GM19023 (cell line): ENCODE measurements around the gene NPIPB8.
"Not testable (repeated sequence)": the region's sequence is repeated elsewhere in the genome, so short reads cannot be mapped to it uniquely, and the experiment has no call there.

ENCODE experiments used
- ATAC-seq: cut with Tn5 transposase; IDR thresholded peaks from one replicate; pipeline ENCODE4 v1.9.1; 2021; ENCODE audit warnings: mild to moderate bottlenecking, moderate library complexity; ENCODE audit not compliant: unreplicated experiment

NPIPB8 gene

DNA sequence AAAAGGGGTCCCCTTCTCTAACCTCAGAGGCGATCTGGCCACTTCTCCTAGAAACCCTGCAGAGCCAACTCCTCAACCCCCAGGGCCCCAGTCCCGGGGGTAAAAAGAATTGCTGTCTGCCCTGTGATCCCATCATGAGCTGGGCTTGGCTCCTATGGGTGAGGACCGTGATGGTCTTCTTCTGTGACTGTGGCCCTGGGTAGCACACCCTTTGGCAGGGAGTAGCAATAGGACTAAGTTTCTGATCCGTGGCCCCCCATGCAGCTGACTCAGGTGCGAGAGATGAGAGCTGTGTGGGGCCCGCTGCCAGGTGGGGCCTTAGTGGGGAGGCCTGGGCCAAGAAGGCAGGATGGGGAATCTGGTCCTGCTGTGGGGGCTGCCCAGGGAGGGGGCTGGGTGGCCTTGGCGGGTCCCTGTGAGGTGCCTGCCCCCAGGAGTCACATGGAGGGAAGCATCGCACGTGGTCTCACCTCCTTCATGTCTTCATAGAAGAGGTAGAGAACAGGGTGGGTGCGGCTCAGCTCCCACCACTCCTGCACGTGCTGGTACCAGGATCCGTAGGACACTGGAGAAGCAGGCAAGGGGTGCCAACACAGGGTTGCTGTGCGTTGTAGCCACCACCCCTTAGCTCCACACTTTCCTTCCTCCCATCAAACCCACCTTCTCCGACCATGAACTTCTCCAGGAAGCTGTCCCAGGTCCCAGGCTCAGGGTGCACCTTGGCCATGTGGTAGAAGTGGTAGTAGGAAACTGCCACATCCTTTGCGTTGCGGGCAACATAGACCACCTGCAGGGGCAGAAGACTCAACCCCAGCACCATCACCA is 31.4 kb upstream of the NPIPB8 start:
- no peak for ATAC-seq

DNA sequence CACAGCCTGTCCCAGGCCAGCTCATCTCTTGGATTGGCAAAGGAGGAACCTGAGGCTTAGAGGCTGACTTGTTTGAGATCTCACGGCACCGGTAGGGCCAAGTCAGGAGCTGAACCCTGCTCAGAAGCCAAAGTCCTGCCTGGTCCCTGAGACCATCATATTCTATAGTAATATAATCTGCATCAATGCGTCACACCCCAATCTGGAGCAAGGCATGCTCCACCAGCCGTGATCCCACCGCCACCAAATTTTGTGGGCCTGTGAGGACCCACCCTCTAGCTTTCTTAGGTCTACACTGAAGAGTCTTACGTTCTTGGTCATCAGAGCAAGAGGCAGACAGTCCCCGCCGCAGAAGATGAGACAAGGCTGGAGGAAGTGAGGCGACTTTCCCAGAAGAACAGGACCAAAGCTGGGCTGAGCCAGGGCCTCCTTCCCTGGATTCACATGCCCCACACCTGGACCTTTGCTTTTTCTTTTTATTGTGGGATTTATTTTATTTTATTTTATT is 30.7 kb upstream of the NPIPB8 start:
- no peak for ATAC-seq

DNA sequence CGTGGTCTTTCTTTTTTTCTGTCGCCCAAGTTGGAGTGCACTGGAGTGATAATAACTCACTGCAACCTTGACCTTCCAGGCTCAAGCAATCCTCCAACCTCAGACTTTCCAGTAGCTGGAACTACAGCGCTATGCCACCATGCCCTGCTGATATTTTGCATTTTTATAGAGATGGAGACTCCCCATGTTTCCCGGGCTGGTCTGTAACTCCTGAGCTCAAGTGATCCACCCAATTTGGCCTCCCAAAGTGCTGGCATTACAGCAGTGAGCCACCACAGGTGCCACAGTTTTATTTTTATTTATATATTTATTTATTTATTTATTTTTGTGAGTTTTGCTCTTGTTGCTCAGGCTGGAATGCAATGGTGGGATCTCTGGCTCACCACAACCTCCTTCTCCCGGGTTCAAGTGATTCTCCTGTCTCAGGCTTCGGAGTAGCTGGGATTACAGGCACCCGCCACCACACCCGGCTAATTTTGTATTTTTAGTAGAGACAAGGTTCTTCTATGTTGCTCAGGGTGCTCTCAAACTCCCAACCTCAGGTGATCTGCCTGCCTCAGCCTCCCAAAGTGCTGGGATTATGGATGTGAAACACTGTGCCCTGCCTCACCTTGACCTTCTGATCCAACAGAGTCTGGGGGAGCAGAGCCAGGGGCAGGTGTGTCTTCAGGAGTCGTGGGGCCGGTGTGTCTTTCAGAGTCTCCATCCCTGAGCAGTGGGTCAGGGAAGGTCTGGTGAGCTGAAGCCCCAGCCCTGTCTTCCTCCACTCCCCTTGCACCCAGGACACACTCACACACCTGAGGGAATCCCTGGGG is 30.0 kb upstream of the NPIPB8 start:
- ATAC-seq, result not testable (repeated sequence)

- not testable (repeated sequence) for ATAC-seq
Measured at GRCh38 chr16:28608496-28608808, 29.4 kb upstream of the NPIPB8 start.

DNA sequence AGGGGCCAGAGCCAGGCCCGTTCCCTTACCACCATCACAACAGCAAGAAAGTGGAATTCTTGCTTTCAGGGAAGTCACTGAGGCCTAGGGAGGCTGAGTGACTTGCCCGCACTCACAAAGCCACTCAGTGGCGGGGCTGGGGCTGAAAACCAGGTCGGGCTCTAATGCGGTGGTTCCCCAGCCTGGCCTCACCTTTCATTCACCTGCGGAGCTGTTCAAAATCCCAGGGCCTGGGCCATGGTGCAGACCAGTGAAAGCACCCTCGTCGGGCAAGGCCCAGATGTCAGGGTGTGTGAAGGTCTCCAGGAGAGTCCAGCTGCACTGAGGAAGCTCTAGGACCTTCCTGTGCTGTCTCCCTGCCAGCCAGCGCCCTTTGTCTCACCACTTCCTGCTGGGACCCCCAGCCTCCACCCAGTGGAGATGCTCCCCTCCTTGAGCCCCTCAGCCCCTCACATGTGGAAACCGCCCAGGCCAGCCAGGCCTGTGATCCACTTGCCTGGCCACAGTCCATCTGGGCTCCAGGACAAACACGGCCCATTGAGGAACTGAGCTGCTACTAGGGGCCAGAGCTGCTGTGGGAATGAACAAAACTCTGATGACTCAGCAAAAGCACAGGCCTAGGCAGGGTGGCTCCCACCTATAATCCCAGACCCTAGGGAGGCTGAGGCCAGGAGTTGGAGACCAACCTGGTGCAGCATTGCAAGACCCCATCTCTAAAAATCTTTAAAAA is 28.8 kb upstream of the NPIPB8 start:
- ATAC-seq, result not testable (repeated sequence)

GRCh38 chr16:28609631-28610594 is 28.0 kb upstream of the NPIPB8 start, which contains the start of gene SULT1A1:
TSS of gene SULT1A1 (minus strand) at chr16:28610044. CDS start at chr16:28608855, 1,189 bp downstream.
- no peak for ATAC-seq

DNA sequence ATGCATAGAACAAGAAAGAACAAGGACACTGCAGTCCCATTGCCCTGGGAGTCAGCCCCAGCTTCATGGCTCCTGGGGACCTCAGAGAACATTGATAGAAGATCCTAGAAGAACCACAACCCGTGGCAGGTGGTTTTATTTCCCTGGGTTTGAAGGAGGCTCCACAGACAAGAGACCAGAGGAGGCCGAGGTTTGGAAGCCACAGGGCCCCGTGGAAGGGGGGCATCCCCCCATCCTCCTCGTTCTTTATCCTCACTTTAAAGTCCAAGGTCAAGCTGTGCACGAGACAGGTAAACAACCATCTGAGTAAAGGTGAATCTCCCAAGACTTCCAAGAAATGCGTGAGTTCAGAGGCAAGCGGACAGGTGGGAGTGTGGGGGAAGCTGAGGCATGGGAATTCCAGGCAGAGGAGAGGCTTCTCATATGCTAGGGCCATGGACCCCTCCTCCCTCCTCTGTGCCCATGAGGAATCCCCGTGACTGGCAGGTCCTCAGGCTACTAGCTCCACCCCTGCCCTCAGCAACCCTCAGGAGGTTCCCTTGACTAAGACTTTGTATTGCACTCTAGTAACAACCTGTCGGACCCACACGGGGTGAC is 27.2 kb upstream of the NPIPB8 start:
- no peak for ATAC-seq

DNA sequence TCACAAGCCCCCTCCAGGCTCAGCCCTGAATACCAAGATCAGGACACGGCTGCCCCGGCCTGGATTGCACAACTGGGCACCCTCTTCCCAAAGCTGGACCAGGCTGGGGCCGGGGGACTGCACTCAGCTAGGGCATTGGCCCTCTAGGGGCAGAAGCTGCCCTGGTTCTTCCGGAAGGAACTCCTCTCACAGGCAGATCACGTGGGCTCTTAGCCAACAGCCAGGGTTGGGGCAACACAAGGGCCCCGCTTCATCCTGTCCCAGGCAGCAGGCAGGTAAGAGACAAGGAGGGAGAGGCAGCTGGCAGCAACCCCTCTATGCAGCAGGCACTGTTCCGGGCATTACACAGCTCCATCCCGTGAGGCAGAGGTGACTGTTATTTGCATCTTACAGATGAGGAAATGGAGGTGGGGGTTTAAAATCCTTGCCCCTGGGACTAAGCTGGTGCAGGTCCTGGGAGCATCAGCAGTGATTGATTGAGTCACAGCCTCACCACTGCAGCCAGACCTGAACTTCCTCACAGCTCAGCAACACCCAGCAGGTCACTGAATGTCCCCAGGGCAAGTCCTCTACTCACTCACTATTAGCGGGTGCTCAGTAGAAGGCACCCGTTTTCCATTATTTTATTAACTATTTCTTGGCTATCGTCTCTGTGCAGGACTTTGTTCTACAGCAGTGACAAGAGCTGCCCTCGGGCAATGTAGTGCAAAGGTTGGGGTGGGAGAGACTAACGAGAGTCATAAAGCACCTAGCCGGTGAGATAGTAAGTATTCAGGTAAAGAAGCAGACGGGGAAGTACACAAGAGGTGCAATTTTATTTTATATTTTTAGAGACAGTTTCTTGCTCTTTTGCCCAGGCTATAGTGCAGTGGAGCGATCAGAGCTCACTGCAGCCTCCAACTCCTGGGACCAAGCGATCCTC is 25.2 kb upstream of the NPIPB8 start:
- not testable (repeated sequence) for ATAC-seq

- ATAC-seq, result not testable (repeated sequence)
Measured at GRCh38 chr16:28613912-28614311, 24.0 kb upstream of the NPIPB8 start.

- not testable (repeated sequence) for ATAC-seq
Measured at GRCh38 chr16:28614561-28614960, 23.3 kb upstream of the NPIPB8 start.

GRCh38 chr16:28615486-28616223 is 22.2 kb upstream of the NPIPB8 start:
- ATAC-seq, result not testable (repeated sequence)

DNA sequence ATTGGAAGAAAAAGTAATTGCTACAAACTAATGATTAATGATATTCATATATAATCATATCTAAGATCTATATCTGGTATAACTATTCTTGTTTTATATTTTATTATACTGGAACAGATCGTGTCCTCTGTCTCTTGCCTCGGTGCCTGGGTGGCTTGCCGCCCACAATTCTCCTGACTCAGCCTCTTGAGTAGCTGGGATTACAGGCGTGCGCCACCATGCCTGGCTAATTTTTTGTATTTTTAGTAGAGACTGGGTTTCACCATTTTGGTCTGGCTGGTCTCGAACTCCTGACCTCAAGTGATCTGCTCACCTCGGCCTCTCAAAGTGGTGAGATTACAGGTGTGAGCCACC is 21.7 kb upstream of the NPIPB8 start:
- not testable (repeated sequence) for ATAC-seq

DNA sequence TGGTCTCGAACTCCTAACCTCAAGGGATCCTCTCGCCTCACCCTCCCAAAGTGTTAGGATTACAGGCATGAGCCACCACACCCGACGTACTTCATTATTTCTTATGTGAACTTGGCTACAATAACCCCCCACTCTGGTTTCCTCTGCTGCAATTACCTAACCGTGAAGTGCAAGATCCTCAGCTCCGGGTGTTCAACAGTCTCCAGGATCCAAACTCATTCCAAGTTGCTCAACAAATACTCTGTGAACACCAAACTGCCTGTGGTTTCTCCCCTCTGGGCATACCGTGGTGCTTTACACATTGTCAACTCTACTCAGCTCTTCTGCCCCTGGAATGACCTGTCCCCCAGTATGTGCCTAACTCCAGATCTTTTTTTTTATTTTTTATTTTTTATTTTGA is 21.2 kb upstream of the NPIPB8 start:
- ATAC-seq, result no peak

GRCh38 chr16:28617874-28618273 is 20.0 kb upstream of the NPIPB8 start:
- no peak for ATAC-seq

GRCh38 chr16:28620316-28620715 is 17.5 kb upstream of the NPIPB8 start:
- ATAC-seq, result not testable (repeated sequence)

DNA sequence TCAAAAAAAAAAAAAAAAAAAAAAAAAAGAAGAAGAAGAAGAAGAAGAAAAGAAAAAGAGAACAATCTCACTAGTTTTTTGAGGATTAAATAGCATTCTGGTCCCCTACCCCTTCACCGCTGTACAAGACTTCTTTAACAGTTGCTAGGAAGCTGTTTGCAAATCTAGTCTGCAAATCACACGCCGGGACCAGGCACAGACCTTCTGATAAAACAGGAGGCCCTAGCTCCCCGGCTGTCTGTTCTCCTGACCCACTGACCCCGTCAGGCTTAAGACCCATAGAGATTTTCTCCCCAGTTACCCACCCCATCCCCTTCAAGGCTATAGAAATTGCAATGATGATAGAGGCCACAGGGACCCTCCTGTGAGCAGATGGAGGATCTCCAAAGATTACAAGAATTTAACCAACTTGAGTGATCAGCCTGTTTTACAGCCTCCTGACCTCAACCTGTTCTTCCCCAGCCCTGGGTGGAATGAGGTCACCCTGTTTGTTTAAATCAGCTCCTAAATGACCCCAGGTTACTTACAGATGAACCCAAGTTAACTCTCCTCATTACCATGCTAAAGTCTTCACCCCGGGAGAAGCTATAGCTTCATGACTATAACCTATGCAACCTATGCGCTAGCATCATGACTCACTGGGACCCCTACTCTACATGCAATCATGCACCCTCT is 16.2 kb upstream of the NPIPB8 start:
- no peak for ATAC-seq

GRCh38 chr16:28622532-28623171 is 15.2 kb upstream of the NPIPB8 start:
- not testable (repeated sequence) for ATAC-seq
